CD4-positive, alpha-beta T cell treated with Interleukin-6 for 4 hours (primary cell): ENCODE data around the gene WDR75.
"Not testable (repeated sequence)": the region's sequence is repeated elsewhere in the genome, so short reads cannot be mapped to it uniquely, and the experiment has no call there.

ENCODE experiments used
- DNase-seq: peaks from one replicate; pipeline ENCODE4 v3.0.0-alpha.2; 2020; ENCODE audit warnings: mixed read lengths

The WDR75 gene

GRCh38 chr2:189442468-189442867 lies 1.2 kb downstream of the WDR75 start:
- DNase-seq: no peak

GRCh38 chr2:189444322-189444721 lies 3.0 kb downstream of the WDR75 start:
- DNase-seq: no peak

DNA sequence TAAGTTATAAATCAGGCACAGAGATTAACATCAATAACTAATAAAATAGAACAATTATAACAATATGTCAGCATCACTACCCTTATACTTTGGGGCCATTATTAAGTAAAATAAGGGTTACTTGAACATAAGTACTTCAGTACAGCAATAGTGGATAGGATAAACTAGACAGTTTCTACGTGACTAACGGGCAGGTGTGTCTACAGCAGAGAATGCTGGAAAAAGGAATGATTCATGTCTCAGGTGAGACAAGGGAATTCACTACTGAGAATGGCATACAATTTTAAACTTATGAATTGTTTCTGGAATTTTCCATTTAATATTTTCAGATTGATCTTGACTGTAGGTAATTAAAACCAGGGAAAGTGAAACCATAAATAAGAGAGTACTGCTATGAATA lies 5.5 kb downstream of the WDR75 start:
- no peak for DNase-seq

DNA sequence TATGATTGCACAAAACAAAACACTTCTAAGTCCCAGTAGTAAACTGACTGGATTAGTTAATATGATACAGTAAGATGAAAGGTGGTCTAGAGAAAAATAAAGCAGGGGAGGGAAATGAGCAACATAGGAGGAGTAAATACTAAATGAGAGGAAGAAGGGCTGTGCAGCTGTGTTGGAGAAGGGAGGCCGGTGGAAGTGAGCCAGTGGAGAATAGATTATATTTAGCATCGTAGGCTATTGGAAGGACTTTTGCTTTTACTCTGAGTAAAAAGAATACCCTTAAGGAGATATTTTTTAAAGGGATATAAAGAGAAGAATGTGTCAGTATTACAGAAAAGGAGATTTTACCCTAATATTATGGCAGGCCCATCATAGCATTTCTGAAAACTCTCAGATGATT lies 12.7 kb downstream of the WDR75 start:
- DNase-seq: no peak

GRCh38 chr2:189465076-189465475 lies 23.8 kb downstream of the WDR75 start:
- no peak for DNase-seq

DNA sequence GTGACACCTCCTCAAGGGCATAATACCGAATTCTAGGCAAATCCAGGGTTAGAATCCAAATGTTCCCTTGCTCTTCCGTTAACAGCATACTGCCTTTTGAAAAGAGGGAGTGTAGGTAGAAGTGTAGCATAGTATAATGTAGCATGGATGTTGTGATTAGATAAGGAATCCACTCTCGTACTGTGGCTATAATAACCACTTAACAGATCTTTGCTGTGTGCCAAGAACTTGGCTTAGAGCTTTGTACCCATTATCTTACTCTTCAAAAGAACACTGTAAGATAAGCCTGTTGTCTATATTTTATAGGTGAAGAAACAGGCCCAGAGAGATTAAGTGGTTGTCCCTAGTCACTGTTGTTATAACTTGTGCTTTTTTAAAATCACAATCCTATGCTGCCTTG lies 24.2 kb downstream of the WDR75 start:
- no peak for DNase-seq

GRCh38 chr2:189466046-189466445 lies 24.8 kb downstream of the WDR75 start:
- no peak for DNase-seq

DNA sequence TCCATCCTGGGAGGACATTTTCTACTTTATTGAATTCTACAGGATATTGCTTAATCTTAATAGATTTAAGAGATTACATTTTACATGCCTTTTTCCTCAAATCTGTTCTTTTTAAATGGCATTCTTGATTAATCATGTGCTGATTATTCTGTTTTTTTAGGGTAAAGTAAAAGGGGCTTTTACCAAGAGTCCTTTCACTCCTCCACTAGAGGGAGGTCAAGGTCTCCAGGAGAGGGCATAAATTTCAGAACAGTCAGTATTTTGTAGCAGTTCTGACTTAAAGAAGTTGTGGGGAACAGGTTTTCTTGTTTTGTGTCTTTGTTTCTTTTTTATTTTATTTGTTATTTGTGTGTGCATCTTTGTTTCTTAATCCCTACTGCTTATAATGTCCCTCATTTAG lies 25.4 kb downstream of the WDR75 start:
- DNase-seq: no peak

DNA sequence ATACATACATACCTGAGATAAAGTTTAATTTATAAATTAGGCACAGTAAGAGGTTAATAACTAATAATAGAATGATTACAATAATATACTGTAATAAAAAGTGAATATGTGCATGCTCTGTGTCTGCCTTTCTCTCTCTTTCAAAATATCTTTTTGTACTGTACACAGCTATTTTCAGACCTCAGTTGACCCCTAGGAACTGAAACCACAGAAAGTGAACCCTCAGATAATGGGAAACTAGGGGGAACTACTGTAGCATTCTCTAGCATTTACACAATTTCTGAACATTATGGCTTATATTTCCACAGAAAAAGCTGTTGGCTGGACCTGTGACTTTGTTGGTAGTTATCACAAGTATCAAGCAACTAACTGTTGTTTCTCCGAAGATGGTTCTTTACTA lies 25.9 kb downstream of the WDR75 start:
- DNase-seq: no peak

GRCh38 chr2:189467593-189467992 lies 26.3 kb downstream of the WDR75 start:
- DNase-seq: no peak

DNA sequence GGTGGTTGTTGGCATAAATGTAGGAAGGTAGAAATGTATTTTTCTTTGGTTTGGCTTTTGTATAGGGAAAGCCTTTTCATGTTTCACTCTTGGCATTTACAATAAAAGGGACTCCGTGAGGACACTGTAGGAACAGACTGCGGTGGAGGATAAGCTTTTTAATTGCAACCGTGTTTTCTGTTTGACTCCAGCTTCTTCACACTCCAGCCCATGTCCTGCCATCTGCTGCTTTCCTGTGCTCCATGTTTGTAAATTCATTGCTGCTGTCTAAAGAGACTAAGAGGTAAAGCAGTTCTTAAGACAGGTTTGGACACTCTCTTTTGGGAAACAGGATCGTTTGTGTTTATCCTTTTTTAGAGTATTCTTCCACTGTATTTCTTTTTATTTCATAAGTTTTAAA lies 33.3 kb downstream of the WDR75 start:
- DNase-seq: no peak

DNA sequence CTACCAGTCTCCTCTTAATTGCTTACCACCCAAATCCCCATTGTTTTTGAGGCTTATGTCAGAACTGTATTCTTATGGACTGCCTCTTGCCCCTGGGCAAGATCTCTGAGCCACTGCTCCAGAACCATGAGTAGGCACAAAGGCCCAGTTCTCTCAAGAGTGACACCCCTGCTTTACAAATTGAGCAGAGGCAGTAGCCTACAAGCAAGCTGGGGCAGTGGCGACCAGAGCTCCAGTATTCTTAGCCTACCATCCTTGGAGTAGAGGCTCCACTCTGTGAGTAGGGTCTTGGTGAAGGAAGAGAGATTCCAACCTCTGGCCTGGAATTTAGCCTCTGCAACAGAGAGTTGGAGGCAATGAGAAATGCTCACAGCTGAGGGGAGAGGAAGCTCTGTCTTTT lies 36.5 kb downstream of the WDR75 start:
- no peak for DNase-seq

GRCh38 chr2:189478289-189478688 lies 37.0 kb downstream of the WDR75 start:
- DNase-seq: not testable (repeated sequence)

DNA sequence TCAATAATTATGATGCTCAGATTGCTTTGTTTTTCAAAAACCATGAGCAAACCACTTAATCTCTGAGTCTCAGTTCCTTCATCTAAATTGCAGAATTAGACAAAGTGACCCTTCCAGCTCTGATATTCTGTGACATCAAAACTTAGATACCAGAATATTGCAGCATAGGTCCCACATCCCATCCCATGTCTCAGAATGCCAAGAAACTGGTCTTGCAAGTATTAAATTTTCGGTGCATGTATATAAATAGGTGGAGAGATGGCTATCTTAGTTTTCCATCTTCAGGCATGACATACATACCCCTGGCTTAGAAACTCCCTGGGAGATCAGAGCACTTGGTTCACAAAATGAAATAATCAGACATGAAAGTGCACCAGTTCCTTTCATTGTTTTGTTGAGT lies 39.8 kb downstream of the WDR75 start:
- DNase-seq: no peak

GRCh38 chr2:189483571-189483970 lies 42.3 kb downstream of the WDR75 start:
- no peak for DNase-seq

GRCh38 chr2:189483980-189484740 lies 42.9 kb downstream of the WDR75 start:
- no peak for DNase-seq

DNA sequence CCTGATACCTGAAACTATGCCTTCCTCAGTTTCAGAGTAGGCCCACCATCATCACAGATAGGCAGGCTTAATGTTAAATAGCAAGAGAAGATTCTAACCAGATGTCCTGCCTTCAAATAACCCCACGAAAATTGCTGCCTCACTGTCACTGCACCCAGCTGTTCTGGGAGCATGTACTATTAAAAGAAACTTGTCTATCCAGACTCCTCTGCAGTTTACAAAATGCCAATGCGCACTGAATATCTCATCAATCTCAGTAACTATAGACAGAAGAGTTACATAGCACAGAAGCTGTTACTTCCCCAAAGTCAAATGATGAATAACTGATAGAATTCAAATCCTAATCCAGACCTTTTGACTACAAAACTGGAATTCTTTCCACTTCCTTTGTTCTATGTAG lies 43.9 kb downstream of the WDR75 start:
- no peak for DNase-seq

DNA sequence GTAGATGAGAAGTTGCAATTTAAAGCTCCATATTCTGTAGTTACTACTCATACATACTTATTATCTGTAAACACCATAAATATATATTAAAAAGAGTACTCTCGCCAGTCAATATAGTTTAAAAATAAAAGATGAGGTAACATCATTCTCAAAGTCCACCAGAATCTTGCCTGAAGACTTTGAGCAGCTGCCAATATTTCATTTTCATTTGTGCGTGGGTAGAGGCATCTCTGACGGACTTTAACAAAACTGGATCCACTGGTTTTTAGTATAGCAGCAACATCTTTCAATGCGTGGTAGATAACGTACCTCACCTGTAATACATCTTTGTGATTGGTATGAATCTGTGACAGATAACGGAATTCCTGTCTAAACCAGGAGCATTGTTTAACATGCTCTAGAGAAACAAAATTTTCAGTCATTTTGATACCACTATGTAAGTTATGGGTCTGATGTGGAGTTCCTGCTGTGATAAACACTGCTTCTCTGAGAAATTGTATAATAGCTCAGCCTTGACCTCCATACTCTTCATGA lies 45.0 kb downstream of the WDR75 start:
- no peak for DNase-seq

- no peak for DNase-seq
These were observed 46.2 kb downstream of the WDR75 start for GRCh38 chr2:189487283-189488007.

DNA sequence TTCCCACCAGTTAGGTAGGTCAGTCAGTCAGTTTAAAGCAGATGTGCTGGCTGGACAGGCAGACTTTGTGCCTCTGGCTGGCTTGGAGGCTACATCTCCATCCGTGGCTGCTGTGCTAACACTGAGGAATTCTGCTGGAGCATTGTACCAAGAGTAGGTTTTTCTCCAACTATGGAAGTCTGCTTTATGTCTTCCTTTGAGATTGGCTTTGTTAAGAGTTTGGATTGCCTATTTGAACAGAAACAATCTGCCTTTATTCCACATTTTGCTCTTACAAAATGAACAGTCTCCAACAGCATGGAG lies 46.7 kb downstream of the WDR75 start:
- DNase-seq: no peak

- no peak for DNase-seq
These were observed 51.2 kb downstream of the WDR75 start for GRCh38 chr2:189492451-189492850.

DNA sequence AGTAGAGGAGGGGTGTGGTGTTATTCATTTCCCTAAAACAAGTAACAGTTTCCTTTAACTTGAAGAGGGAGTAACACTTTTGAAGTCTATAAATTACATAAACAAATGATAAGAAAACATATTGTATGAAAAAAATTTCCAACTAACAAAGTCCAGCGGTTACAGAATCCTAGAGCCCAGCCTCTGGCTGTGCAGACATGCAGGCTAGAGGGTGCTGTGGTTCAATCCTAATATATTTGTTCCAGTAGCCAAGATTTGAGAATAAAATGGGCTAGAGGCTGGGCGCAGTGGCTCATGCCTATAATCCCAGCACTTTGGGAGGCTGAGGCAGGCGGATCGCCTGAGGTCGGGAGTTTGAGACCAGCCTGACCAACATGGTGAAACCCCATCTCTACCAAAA lies 56.9 kb downstream of the WDR75 start:
- no peak for DNase-seq

GRCh38 chr2:189499137-189499536 lies 57.9 kb downstream of the WDR75 start:
- DNase-seq: no peak

DNA sequence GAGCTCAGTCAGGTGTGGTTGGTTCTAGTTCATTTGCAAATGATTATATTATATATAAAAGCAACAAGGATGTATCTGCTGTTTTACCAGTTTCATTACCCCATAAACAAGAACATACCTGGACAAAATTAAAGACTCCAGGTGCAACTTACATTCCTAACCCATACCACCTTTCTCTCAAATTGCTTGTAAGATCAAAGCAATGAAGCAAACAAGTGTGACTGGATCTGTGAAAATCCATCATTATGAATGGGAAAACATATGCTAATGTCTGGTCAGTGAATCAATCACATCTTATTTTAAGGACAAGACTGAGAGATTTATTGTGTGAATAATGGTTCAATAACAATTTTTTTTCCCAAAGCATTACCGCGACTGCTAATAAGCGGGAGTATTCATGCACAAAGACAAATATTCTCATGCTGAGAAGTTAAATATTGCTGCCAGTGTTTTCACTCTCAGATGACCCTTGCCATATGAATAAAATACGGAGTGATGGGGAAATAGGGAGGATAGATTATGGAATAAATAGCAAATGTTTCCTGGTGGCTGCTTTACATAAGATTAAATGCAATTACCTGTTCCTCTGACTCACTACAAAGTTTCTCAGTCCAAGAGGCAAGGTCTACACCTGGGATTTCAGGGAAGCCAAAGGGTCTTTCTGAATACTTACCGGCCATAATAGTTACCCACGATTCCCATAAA lies 59.3 kb downstream of the WDR75 start:
- DNase-seq: no peak
